ENCODE measurements around the gene DDN.

DDN gene

GRCh38 chr12:48985475-48985897 lies 13.7 kb downstream of the DDN start:
- TF ChIP-seq CTCF (conservative IDR thresholded peaks at IDR 0.05; ENCODE audit: control insufficient read depth, insufficient read depth, low read depth, low read length) = no peak
- no peak overlapping the region for H3K4me3 ChIP-seq (ENCODE audit: control insufficient read depth, low read depth, low read length)
- no peak for DNase-seq (ENCODE audit: low read depth)

- no peak for TF ChIP-seq CTCF (conservative IDR thresholded peaks at IDR 0.05; ENCODE audit: control insufficient read depth, insufficient read depth, low read depth, low read length)
- DNase-seq (ENCODE audit: low read depth) = no peak
- H3K4me3 ChIP-seq (ENCODE audit: control insufficient read depth, low read depth, low read length) = no peak overlapping the region
Observed at GRCh38 chr12:48982397-48983080, 16.6 kb downstream of the DDN start.

DNA sequence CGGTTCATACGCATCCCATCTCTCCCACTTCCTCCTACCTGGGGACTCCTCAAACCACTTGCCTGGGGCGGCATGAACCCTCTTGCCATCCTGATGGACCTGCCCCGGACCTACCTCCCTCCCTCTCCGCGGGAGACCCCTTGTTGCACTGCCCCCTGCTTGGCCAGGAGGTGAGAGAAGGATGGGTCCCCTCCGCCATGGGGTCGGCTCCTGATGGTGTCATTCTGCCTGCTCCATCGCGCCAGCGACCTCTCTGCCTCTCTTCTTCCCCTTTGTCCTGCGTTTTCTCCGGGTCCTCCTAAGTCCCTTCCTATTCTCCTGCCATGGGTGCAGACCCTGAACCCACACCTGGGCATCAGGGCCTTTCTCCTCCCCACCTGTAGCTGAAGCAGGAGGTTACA lies 17.4 kb downstream of the DDN start:
- no peak for TF ChIP-seq CTCF (conservative IDR thresholded peaks at IDR 0.05; ENCODE audit: control insufficient read depth, insufficient read depth, low read depth, low read length)
- H3K4me3 ChIP-seq (ENCODE audit: control insufficient read depth, low read depth, low read length) = no peak overlapping the region

GRCh38 chr12:48980953-48981756 lies 18.0 kb downstream of the DDN start:
- no peak for TF ChIP-seq CTCF (conservative IDR thresholded peaks at IDR 0.05; ENCODE audit: control insufficient read depth, insufficient read depth, low read depth, low read length)
- no peak for DNase-seq (ENCODE audit: low read depth)
- no peak overlapping the region for H3K4me3 ChIP-seq (ENCODE audit: control insufficient read depth, low read depth, low read length)

More for the DNA sequence above, 17.4 kb downstream of the DDN start:
- no peak for DNase-seq (ENCODE audit: low read depth)

DNA sequence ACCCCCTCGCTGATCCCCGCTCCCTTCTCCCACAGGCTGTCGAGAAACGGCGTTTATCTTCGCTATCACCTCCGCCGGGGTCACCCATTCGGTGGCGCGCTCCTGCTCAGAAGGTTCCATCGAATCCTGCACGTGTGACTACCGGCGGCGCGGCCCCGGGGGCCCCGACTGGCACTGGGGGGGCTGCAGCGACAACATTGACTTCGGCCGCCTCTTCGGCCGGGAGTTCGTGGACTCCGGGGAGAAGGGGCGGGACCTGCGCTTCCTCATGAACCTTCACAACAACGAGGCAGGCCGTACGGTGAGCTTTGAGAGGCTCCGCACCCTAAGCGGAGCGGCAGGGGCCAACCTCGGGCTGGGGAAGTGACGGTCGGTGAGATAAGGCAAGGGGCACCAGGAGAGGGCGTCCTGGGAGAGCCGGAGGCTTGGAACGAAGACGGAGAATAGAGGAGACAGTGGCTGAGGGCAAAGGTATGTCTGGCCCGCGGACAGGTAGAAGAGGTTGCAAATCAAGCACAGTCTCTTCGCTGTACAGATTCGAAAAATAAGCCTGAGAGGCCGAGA lies 18.7 kb downstream of the DDN start:
- TF ChIP-seq CTCF (conservative IDR thresholded peaks at IDR 0.05; ENCODE audit: control insufficient read depth, insufficient read depth, low read depth, low read length) = no peak
- H3K4me3 ChIP-seq (ENCODE audit: control insufficient read depth, low read depth, low read length) = no peak overlapping the region
- DNase-seq (ENCODE audit: low read depth) = no peak

DNA sequence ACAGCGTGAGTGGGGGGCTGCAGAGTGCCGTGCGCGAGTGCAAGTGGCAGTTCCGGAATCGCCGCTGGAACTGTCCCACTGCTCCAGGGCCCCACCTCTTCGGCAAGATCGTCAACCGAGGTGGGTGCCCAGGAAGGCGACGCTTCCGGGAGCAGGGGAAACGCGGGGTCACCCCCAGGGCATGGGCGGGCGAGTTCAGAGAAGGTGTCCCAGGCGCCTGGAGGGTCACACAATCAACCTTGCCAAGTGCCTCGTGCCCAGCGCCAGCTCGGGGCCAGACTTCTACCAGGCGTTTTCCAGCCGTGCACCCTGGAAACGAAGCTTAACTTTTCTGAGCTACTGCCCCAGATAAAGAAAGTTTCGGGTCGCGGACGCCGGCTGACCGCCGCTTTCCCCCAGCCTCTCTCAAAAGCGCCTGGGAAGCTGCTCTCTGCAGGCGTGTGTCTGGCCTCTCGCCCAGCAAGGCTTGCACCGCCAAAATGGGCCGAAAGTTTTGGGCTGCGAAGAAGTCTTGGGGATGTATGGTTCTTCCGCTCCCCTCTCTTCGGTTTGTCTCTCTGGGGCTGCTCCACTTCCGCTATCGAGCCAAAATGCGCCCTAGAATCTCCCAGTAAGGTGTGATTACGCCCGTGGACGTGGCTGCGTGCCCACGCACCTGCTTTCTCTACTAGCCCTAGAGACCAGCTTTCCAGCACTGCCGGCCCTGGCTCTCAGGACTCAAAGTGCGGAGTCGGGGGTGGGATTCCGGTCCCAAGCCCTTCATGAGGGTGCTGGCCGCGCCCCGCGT lies 19.4 kb downstream of the DDN start:
- DNase-seq (ENCODE audit: low read depth) = no peak
- no peak for TF ChIP-seq CTCF (conservative IDR thresholded peaks at IDR 0.05; ENCODE audit: control insufficient read depth, insufficient read depth, low read depth, low read length)
- H3K4me3 ChIP-seq (ENCODE audit: control insufficient read depth, low read depth, low read length) = no peak overlapping the region

Measured in fibroblast of mammary gland (primary cell).